Lower lobe of right lung (tissue), 2 donors: Measurements from ENCODE around the gene XDH. TPM values are rescaled to one million over a fixed set of nuclear protein-coding genes. Genes with fewer than 3 reads are reported as not detected.
A peak's percentile ranks its signal among the peaks of the same experiment; 100 is the strongest.

Experiments used
- ATAC-seq, 2 donors: fragments of 200-7000 bp; cut with Tn5 transposase; one replicate each; pipeline ENCODE4 v1.9.1; 2020 to 2022; ENCODE audit warnings: mild to moderate bottlenecking in 2 of 2, moderate library complexity in 2 of 2
- DNase-seq: peaks from one replicate; pipeline ENCODE4 v3.0.0-alpha.2; 2020
- H3K27ac ChIP-seq: fragments of 200-600 bp; one replicate; pipeline ENCODE4 v1.8.0; 2022
- H3K27me3 ChIP-seq: fragments of 200-600 bp; one replicate; pipeline ENCODE4 v1.8.0; 2022; ENCODE audit warnings: low read depth
- H3K36me3 ChIP-seq: fragments of 200-600 bp; one replicate; pipeline ENCODE4 v1.8.0; 2022; ENCODE audit warnings: mild to moderate bottlenecking
- H3K4me1 ChIP-seq: fragments of 200-600 bp; one replicate; pipeline ENCODE4 v1.8.0; 2022
- H3K4me3 ChIP-seq: fragments of 200-600 bp; one replicate; pipeline ENCODE4 v1.8.0; 2022; ENCODE audit warnings: mild to moderate bottlenecking
- H3K9me3 ChIP-seq: fragments of 200-600 bp; one replicate; pipeline ENCODE4 v1.8.0; 2022
- intact Hi-C: fragments of 100-400 bp; cut with DNase I; formaldehyde crosslinking; loops from one replicate; pipeline ENCODE4 v1.11.0; 2022
- total RNA-seq: library from RNA; stranded (reverse); fragmentation: NEBNext Ultra II Directional; extraction: Animal tissue kit (Norgen Biotek cat#: 25700); gene quantifications from one replicate; pipeline ENCODE4 v1.2.1, GENCODE V29; 2021
- TF ChIP-seq, protein P1 (sequence below): fragments of 200-600 bp; IDR thresholded peaks from one replicate; pipeline ENCODE4 v1.8.0; 2022; ENCODE audit warnings: antibody characterized with exemption, mild to moderate bottlenecking
- donor health status: DM: no; HTN: yes; CAD: no; lungs with severe emphysema.

Gene XDH
- total RNA-seq, 1 donor from 2014 or later = 0.27 TPM

DNA sequence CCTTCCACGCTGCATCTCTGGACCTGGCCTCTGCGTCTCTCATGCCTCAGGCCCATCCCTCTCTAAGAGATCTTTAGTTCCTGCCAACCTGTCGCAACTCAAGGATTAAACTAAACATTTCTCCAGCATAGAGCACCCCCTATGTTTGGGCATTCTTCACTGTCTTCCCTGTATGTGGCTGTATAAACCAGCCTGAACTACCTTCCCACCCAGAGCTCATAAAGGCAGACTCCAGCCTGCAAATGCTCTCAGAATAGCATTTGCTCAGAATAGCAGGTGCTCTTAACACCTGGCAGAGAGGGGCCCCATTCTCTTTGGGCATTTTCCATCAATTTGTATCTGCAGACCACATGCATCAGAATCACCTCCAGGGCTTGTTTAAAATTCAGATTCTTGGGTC lies 97.1 kb downstream of the XDH start:
- Histone ChIP-seq H3K4me1 (peaks cover 28% of the 10 kb centered on the region), H3K27me3 (no peaks in the 10 kb centered on the region), H3K9me3 (no peaks in the 10 kb centered on the region), H3K27ac (peak overlapping the region; percentile 79), H3K36me3 (no peaks in the 10 kb centered on the region), H3K4me3 (no peak overlapping the region)
- TF ChIP-seq, protein P1, sequence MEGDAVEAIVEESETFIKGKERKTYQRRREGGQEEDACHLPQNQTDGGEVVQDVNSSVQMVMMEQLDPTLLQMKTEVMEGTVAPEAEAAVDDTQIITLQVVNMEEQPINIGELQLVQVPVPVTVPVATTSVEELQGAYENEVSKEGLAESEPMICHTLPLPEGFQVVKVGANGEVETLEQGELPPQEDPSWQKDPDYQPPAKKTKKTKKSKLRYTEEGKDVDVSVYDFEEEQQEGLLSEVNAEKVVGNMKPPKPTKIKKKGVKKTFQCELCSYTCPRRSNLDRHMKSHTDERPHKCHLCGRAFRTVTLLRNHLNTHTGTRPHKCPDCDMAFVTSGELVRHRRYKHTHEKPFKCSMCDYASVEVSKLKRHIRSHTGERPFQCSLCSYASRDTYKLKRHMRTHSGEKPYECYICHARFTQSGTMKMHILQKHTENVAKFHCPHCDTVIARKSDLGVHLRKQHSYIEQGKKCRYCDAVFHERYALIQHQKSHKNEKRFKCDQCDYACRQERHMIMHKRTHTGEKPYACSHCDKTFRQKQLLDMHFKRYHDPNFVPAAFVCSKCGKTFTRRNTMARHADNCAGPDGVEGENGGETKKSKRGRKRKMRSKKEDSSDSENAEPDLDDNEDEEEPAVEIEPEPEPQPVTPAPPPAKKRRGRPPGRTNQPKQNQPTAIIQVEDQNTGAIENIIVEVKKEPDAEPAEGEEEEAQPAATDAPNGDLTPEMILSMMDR = no peak
- ATAC-seq (no peak), DNase-seq (no peak)
- intact Hi-C loops = no loop called here

- no peaks in the 10 kb centered on the region for H3K36me3 ChIP-seq
- H3K27ac ChIP-seq = no peak overlapping the region
- peaks cover 4% of the 10 kb centered on the region for H3K9me3 ChIP-seq
- no peak for DNase-seq
- intact Hi-C loops = no loop called here
- TF ChIP-seq, protein P1 = no peak
- no peak overlapping the region for H3K4me3 ChIP-seq
- ATAC-seq = no peak
- H3K4me1 ChIP-seq = peaks cover 21% of the 10 kb centered on the region
- H3K27me3 ChIP-seq = no peaks in the 10 kb centered on the region
Observed at GRCh38 chr2:31314761-31315160, 99.8 kb downstream of the XDH start.

GRCh38 chr2:31312898-31313297 lies 101.6 kb downstream of the XDH start:
- H3K4me1 ChIP-seq = peaks cover 3% of the 10 kb centered on the region
- ATAC-seq = no peak
- no peaks in the 10 kb centered on the region for H3K36me3 ChIP-seq
- no peak overlapping the region for H3K27ac ChIP-seq
- H3K4me3 ChIP-seq = no peak overlapping the region
- intact Hi-C loops = no loop called here
- H3K9me3 ChIP-seq = peaks cover 7% of the 10 kb centered on the region
- H3K27me3 ChIP-seq = no peaks in the 10 kb centered on the region
- TF ChIP-seq, protein P1 = no peak
- no peak for DNase-seq

DNA sequence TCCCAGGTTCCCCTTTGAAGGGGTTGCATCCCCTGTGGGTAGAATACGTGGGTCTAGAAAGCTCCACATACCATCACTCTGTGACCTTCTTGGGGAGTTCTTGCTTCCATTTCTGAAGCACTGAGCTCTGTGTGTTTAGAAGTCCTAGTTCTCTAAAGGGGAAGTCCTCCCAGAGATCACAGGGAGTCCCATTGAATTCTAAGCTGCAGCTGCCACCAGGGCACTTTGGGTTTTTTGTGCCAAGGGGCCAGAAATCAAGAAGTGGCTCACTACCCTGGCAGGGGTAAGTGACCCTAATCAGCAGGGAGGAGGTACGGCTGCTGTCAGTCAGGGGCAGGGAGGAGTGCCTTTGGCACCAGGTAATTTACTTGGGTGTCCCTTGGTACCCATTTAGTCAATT lies 109.7 kb downstream of the XDH start:
- no peak for DNase-seq
- H3K4me3 ChIP-seq = no peak overlapping the region
- intact Hi-C loops = no loop called here
- ATAC-seq = no peak
- TF ChIP-seq, protein P1 = no peak
- no peaks in the 10 kb centered on the region for H3K27me3 ChIP-seq
- H3K27ac ChIP-seq = no peak overlapping the region
- H3K9me3 ChIP-seq = peaks cover 4% of the 10 kb centered on the region
- no peaks in the 10 kb centered on the region for H3K36me3 ChIP-seq
- H3K4me1 ChIP-seq = no peaks in the 10 kb centered on the region

DNA sequence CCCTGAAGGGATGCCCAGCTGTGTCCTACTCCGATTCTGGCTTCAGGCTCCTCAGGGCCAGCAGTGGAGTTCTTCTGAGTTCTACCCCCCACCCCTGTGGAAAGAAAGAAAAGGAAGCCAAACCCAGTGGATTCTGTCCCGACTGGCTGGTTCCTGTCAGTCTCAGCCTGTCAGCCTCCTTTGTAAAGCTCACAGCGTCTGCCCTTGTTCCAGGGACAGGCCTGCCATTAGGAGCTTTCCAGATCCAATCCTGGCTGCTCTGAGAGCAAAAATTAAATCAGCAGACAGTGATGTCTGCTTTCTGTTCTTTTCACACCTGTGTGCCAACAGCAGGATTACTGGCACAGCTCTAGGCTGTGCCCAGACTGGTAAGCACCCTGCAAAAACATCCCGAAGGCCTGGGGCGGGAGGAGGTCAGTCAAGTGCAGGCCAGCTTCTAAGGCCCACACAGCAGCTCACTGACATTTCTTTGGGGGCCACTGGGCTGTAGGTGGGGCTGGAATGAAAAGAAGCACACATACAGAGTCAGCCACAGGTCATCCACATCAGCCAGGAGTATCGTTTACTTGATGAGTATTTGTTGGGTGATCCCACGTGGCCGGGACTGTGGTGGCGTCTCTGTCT lies 111.5 kb downstream of the XDH start:
- Histone ChIP-seq H3K27me3 (no peaks in the 10 kb centered on the region), H3K9me3 (no peaks in the 10 kb centered on the region), H3K36me3 (no peaks in the 10 kb centered on the region), H3K4me3 (no peak overlapping the region), H3K4me1 (no peaks in the 10 kb centered on the region), H3K27ac (peak overlapping the region; percentile 14)
- ATAC-seq (peak; percentile 31 to 54), DNase-seq (no peak)
- TF ChIP-seq, protein P1 = no peak
- intact Hi-C loops = no loop called here

DNA sequence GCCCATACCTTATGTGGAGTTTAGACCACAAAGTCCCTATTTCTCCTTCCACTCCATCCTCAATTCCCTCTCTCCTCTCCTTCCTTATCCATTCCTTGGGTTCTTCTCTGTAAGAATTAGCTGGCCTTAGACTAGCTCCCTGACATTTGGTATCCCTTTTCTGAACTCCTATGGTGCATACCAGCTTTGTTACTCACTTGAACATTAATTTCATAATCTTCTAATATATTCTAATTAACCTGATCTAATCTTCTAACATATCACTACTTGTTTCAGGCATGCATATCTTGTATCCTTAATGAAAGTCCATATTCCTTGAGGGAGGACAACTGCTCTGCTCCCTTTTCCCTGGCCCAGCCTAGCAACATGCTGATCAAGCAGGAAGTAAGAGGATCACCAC lies 114.2 kb downstream of the XDH start:
- no peaks in the 10 kb centered on the region for H3K27me3 ChIP-seq
- H3K27ac ChIP-seq = no peak overlapping the region
- TF ChIP-seq, protein P1 = no peak
- H3K36me3 ChIP-seq = no peaks in the 10 kb centered on the region
- ATAC-seq (no peak), DNase-seq (no peak)
- H3K4me1 ChIP-seq = peaks cover 15% of the 10 kb centered on the region
- H3K4me3 ChIP-seq = no peak overlapping the region
- intact Hi-C loops = no loop called here
- H3K9me3 ChIP-seq = no peaks in the 10 kb centered on the region
